ENCODE data around the gene CD38. TPM values are rescaled to one million over a fixed set of nuclear protein-coding genes. Genes with fewer than 3 reads are reported as not detected.

CD38 gene
- total and polyA plus RNA-seq, 2 donors: 1.4 to 2.0 TPM

GRCh38 chr4:15894393-15894792 is 116.3 kb downstream of the CD38 start:
- H3K36me3 ChIP-seq (ENCODE audit: insufficient read depth): no peaks in the 10 kb centered on the region
- 57% methylated on average over 1 of the region's 1 CpG for WGBS
- H3K27ac ChIP-seq (ENCODE audit: low read depth): no peak overlapping the region
- H3K4me3 ChIP-seq (ENCODE audit: low read depth, low read length): no peak overlapping the region
- DNase-seq (ENCODE audit: extremely low spot score): no peak
- no peaks in the 10 kb centered on the region for H3K4me1 ChIP-seq (ENCODE audit: insufficient read depth)

- 79% methylated on average over 4 of the region's 4 CpGs for WGBS
- no peaks in the 10 kb centered on the region for H3K4me1 ChIP-seq (ENCODE audit: insufficient read depth)
- no peak for DNase-seq (ENCODE audit: extremely low spot score)
Measured at GRCh38 chr4:15894921-15895916, 117.1 kb downstream of the CD38 start.

GRCh38 chr4:15897577-15897976 is 119.4 kb downstream of the CD38 start:
- Histone ChIP-seq H3K4me3 (ENCODE audit: low read depth, low read length) (no peak overlapping the region), H3K27ac (ENCODE audit: low read depth) (no peak overlapping the region), H3K4me1 (ENCODE audit: insufficient read depth) (no peaks in the 10 kb centered on the region), H3K36me3 (ENCODE audit: insufficient read depth) (no peaks in the 10 kb centered on the region)
- no peak for DNase-seq (ENCODE audit: extremely low spot score)
- 85% methylated on average over 2 of the region's 2 CpGs for WGBS

More at GRCh38 chr4:15894921-15895916, 117.1 kb downstream of the CD38 start:
- H3K27ac ChIP-seq (ENCODE audit: low read depth): no peak overlapping the region
- H3K4me3 ChIP-seq (ENCODE audit: low read depth, low read length): no peak overlapping the region
- H3K36me3 ChIP-seq (ENCODE audit: insufficient read depth): no peaks in the 10 kb centered on the region

GRCh38 chr4:15898902-15899301 is 120.8 kb downstream of the CD38 start:
- no peak for DNase-seq (ENCODE audit: extremely low spot score)
- Histone ChIP-seq H3K4me3 (ENCODE audit: low read depth, low read length) (no peak overlapping the region), H3K27ac (ENCODE audit: low read depth) (no peak overlapping the region), H3K4me1 (ENCODE audit: insufficient read depth) (no peaks in the 10 kb centered on the region), H3K36me3 (ENCODE audit: insufficient read depth) (no peaks in the 10 kb centered on the region)

GRCh38 chr4:15899511-15899910 is 121.4 kb downstream of the CD38 start:
- no peaks in the 10 kb centered on the region for H3K4me1 ChIP-seq (ENCODE audit: insufficient read depth)
- WGBS: 88% methylated on average over 1 of the region's 1 CpG
- H3K27ac ChIP-seq (ENCODE audit: low read depth): no peak overlapping the region
- no peaks in the 10 kb centered on the region for H3K36me3 ChIP-seq (ENCODE audit: insufficient read depth)
- DNase-seq (ENCODE audit: extremely low spot score): no peak
- no peak overlapping the region for H3K4me3 ChIP-seq (ENCODE audit: low read depth, low read length)

- 87% methylated on average over 3 of the region's 3 CpGs for WGBS
- no peak overlapping the region for H3K4me3 ChIP-seq (ENCODE audit: low read depth, low read length)
- no peak overlapping the region for H3K27ac ChIP-seq (ENCODE audit: low read depth)
- no peak for DNase-seq (ENCODE audit: extremely low spot score)
- no peaks in the 10 kb centered on the region for H3K4me1 ChIP-seq (ENCODE audit: insufficient read depth)
- no peaks in the 10 kb centered on the region for H3K36me3 ChIP-seq (ENCODE audit: insufficient read depth)
Measured at GRCh38 chr4:15901007-15901406, 122.9 kb downstream of the CD38 start.

GRCh38 chr4:15901998-15902397 is 123.9 kb downstream of the CD38 start:
- 81% methylated on average over 2 of the region's 2 CpGs for WGBS
- Histone ChIP-seq H3K27ac (ENCODE audit: low read depth) (no peak overlapping the region), H3K4me1 (ENCODE audit: insufficient read depth) (no peaks in the 10 kb centered on the region), H3K36me3 (ENCODE audit: insufficient read depth) (no peaks in the 10 kb centered on the region), H3K4me3 (ENCODE audit: low read depth, low read length) (no peak overlapping the region)
- no peak for DNase-seq (ENCODE audit: extremely low spot score)

- Histone ChIP-seq H3K4me1 (ENCODE audit: insufficient read depth) (no peaks in the 10 kb centered on the region), H3K27ac (ENCODE audit: low read depth) (no peak overlapping the region), H3K36me3 (ENCODE audit: insufficient read depth) (no peaks in the 10 kb centered on the region), H3K4me3 (ENCODE audit: low read depth, low read length) (no peak overlapping the region)
- DNase-seq (ENCODE audit: extremely low spot score): no peak
- 88% methylated on average over 2 of the region's 2 CpGs for WGBS
Measured at GRCh38 chr4:15902746-15903145, 124.6 kb downstream of the CD38 start.

Other genes with a start within 250 kb of the CD38 start
- 211 TPM for gene FBXL5, start 123.0 kb upstream of the CD38 start, total RNA-seq
- 75.3 TPM for gene FBXL5, start 123.0 kb upstream of the CD38 start, polyA plus RNA-seq
- 42.8 TPM for gene FAM200B, start 96.5 kb upstream of the CD38 start, total RNA-seq
- 58.4 TPM for gene FAM200B, start 96.5 kb upstream of the CD38 start, polyA plus RNA-seq
- gene BST1, start 75.3 kb upstream of the CD38 start, total RNA-seq: 23.7 TPM
- 21.0 TPM for gene BST1, start 75.3 kb upstream of the CD38 start, polyA plus RNA-seq
- gene FGFBP1, start 160.4 kb downstream of the CD38 start, total RNA-seq: not detected
- 0.16 TPM for gene FGFBP1, start 160.4 kb downstream of the CD38 start, polyA plus RNA-seq
- gene FGFBP2, start 184.8 kb downstream of the CD38 start, total RNA-seq: 0.74 TPM
- 2.4 TPM for gene FGFBP2, start 184.8 kb downstream of the CD38 start, polyA plus RNA-seq

Data from urinary bladder (tissue), 4 donors.